ENCODE measurements around the gene SLC10A4. TPM values are rescaled to one million over a fixed set of nuclear protein-coding genes. Genes with fewer than 3 reads are reported as not detected.
A peak's percentile ranks its signal among the peaks of the same experiment; 100 is the strongest.

SLC10A4 gene
- total RNA-seq, 2 experiments from 2014 or later: not detected

DNA sequence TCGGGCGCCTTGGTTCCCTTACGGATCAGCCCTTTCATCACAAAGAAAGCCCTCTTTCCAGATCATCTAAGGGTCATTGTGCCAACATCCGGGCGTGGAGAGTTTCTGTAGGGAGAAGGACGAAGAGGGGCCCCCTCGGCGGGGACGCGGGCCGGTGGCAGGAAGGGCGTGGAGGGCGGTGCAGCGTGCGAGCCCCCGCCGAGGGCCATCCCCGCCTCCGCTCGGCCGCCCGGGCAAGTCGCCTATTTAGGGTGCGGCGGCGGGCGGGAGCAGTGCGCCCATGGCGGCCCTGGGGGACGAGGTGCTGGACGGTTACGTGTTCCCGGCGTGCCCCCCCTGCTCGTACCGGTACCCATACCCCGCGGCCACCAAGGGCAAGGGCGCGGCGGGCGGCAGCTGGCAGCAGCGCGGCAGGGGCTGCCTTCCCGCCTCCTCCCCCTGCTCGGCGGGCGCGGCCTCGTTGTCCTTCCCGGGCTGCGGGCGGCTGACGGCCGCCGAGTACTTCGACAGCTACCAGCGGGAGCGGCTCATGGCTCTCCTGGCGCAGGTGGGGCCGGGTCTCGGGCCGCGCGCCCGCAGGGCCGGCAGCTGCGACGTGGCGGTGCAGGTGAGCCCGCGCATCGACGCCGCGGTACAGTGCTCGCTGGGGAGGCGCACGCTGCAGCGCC lies 7.0 kb downstream of the SLC10A4 start, which contains the start of gene ZAR1:
Gene ZAR1 (plus strand): TSS at position 241 of the 668 bp plus-strand sequence. CDS start 40 bp downstream, at position 281.
- intact Hi-C loops (cut with DNase I, micrococcal nuclease): no loop called here
- Mint-ChIP-seq H3K36me3 (ENCODE audit: low read depth) (no peaks in the 10 kb centered on the region), H3K27me3 (peaks cover 44% of the 10 kb centered on the region), H3K4me1 (no peaks in the 10 kb centered on the region), H3K27ac (no peak within 1 kb of the TSS), H3K9me3 (ENCODE audit: low read depth) (no peaks in the 10 kb centered on the region), H3K4me3 (peak within 1 kb of the TSS; percentile 23)
- ChIA-PET CTCF (interaction anchor here (1.1 kb wide), 1 partner anchor 66 kb away, joined by 3 read pairs; no protein-coding TSS in a partner anchor), POLR2A (no interaction called here)
- DNase-seq: peak; percentile 24
- ATAC-seq: peak; percentile 41

DNA sequence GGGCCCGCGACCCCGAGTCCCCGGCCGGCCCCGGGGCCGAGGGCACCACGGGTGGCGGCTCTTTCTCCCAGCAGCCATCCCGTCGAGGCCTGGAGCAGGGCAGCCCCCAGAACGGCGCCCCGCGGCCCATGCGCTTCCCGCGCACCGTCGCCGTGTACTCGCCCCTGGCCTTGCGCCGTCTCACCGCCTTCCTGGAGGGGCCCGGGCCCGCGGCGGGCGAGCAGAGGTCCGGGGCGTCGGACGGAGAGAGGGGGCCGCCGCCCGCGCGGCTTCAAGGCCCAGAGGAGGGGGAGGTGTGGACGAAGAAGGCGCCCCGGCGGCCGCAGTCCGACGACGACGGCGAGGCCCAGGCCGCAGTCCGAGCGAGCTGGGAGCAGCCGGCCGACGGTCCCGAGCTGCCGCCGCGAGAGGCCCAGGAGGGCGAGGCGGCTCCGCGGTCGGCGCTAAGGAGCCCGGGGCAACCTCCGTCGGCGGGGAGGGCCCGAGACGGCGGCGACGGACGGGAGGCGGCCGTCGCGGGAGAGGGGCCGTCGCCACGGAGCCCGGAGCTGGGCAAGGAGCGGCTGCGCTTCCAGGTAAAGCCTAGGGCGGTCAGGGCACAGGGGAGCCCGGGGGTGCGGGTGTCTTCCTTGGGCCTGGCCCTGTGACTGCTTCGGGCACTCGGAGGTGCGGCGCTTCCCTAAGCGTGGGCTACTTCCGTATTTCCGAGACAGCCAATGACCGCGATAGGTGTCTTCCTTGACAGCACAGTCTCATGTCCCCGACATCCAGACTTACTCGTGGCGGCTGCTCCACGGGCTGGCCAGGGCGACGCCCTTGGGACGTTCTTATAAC lies 7.8 kb downstream of the SLC10A4 start:
- peak; percentile 20 for ATAC-seq
- DNase-seq: peak; percentile 12
- Mint-ChIP-seq H3K27ac (no peak overlapping the region), H3K27me3 (peaks cover 40% of the 10 kb centered on the region), H3K4me3 (no peak overlapping the region), H3K36me3 (ENCODE audit: low read depth) (no peaks in the 10 kb centered on the region), H3K9me3 (ENCODE audit: low read depth) (no peaks in the 10 kb centered on the region), H3K4me1 (no peaks in the 10 kb centered on the region)
- CTCF ChIA-PET: interaction anchor here (0.6 kb wide), 1 partner anchor 10 kb away, joined by 3 read pairs; no protein-coding TSS in a partner anchor
- intact Hi-C loops (cut with DNase I, micrococcal nuclease): no loop called here
- POLR2A ChIA-PET: no interaction called here

DNA sequence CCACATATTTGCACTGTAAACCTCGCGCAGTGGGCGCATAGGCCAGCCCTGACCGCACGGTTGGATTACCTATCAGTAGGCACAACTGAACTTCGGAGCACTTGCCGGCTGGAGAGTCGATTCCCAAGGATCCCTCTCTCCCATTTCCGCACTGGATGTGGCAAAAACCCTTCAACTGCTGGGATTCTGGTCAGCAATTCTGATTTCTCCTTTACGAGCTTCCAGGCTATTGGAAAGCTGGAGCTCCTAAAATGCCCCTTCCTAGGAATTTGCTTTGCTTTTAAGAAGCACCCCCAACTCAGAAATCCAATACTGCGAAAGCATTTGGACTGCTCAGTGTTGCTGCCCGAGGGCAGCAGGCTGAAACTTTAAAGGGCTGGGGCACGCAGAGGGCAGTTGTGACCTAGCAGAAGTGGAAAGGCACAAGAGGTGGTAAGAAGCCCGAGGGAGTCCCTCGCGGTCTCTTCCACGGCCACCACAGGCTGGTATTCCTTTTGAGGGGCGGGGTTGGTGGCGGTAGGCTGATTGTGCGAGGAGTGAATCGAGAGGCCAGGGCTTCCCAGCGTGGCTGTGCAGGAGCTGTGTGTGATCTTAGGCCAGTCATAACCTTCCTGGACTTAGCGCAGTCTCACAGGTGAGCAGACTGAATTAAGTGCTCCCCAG lies 8.5 kb downstream of the SLC10A4 start:
- Mint-ChIP-seq H3K4me1 (no peaks in the 10 kb centered on the region), H3K27ac (no peak overlapping the region), H3K36me3 (ENCODE audit: low read depth) (no peaks in the 10 kb centered on the region), H3K9me3 (ENCODE audit: low read depth) (no peaks in the 10 kb centered on the region), H3K4me3 (no peak overlapping the region), H3K27me3 (peaks cover 39% of the 10 kb centered on the region)
- intact Hi-C loops (cut with DNase I, micrococcal nuclease): no loop called here
- ChIA-PET CTCF (interaction anchor here (0.6 to 0.9 kb wide), 3 partner anchors 9 to 25 kb away, joined by 3 to 4 read pairs (median 3); no protein-coding TSS in a partner anchor), POLR2A (no interaction called here)
- ATAC-seq (no peak), DNase-seq (no peak)

DNA sequence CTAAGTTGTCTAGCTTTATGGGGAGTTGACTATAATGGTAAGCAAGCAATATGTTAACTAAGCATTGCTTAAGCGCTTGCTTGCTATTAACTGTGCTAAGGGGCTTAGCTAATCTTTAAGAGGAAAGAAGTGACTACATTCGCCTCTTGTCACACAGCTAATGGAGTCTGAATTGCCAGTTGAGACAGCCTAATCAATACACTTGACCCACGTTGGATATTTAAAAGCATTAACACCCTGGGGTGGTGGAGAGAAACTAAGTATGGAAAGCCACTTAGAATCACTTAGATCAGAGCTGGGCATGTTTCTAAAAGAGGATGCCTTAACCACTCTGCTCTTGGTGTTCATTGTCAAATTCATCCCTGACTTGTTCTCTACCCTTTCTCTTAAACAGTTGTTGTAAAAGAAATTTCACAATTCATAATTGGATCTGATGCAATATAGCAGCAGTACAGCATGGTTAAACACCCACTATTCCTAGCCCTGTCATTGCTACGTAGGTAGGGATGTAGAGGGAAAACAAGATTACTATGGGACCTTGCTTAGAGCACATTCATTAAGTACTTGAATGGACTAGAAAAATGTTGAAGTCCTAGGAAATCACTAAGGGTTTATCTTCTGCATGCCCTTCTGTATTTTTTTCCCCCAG lies 10.4 kb downstream of the SLC10A4 start:
- H3K4me3 Mint-ChIP-seq: no peak overlapping the region
- CTCF ChIA-PET: interaction anchor here (0.5 to 1.6 kb wide), 4 partner anchors 9 to 532 kb away, joined by 3 to 7 read pairs (median 3); no protein-coding TSS in a partner anchor

DNA sequence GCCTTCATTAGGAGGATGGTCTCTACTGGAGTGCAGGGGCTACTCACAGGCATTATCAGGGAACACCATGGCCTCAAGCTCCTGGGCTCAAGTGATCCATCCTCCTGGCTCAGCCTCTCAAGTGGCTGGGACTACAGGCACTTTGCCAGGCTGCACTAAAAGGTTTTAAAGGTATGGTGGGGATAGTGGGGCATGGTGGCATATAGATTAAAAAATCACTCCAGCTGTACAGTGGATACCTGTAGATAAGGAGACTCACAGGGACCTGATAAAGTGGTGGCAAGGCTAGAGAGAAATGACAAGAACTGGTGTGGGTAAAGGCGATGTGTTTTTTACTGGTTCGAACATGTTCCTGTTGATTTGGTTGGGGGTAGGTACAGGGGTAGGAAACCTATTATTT lies 12.8 kb downstream of the SLC10A4 start:
- no peaks in the 10 kb centered on the region for H3K9me3 Mint-ChIP-seq (ENCODE audit: low read depth)
- intact Hi-C loops (cut with DNase I, micrococcal nuclease): loop anchor here in 1 of 2 experiments (5.0 kb wide), 1 partner anchor 154 kb away; the partner anchor contains the start of gene SLAIN2
- H3K4me1 Mint-ChIP-seq: peaks cover 17% of the 10 kb centered on the region
- H3K36me3 Mint-ChIP-seq (ENCODE audit: low read depth): peaks cover 10% of the 10 kb centered on the region
- ChIA-PET POLR2A (interaction anchor here (0.5 kb wide), 1 partner anchor 16 kb away, joined by 4 read pairs; no protein-coding TSS in a partner anchor), CTCF (interaction anchor here (0.6 kb wide), 1 partner anchor 12 kb away, joined by 3 read pairs; no protein-coding TSS in a partner anchor)
- ATAC-seq: no peak
- DNase-seq: no peak
- H3K27ac Mint-ChIP-seq: no peak overlapping the region
- H3K27me3 Mint-ChIP-seq: peaks cover 15% of the 10 kb centered on the region
- no peak overlapping the region for H3K4me3 Mint-ChIP-seq

More for the DNA sequence above, 10.4 kb downstream of the SLC10A4 start:
- peaks cover under 1% of the 10 kb centered on the region for H3K4me1 Mint-ChIP-seq
- H3K36me3 Mint-ChIP-seq (ENCODE audit: low read depth): peaks cover under 1% of the 10 kb centered on the region
- no peak for ATAC-seq
- peaks cover 26% of the 10 kb centered on the region for H3K27me3 Mint-ChIP-seq
- H3K9me3 Mint-ChIP-seq (ENCODE audit: low read depth): no peaks in the 10 kb centered on the region
- no peak overlapping the region for H3K27ac Mint-ChIP-seq
- DNase-seq: no peak
- POLR2A ChIA-PET: no interaction called here
- intact Hi-C loops (cut with DNase I, micrococcal nuclease): no loop called here

DNA sequence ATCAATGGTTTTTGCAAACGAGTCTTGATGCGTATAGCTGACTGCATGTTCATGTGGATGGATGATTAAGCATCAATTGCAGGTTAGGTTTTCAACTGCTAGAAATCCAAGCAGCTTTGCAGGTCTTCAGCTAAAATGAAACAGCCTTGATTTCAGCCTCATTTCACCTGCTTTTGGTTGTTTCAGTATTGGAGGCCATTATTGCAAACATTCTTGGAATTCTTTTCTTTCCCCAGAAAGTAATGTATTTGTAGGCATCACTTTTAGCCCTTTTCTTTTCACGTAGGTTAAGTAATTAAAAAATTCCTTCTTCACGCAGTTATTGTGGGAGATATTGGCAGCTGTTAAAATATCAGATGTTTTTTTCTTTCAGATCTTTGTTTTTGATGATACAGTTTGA lies 15.8 kb downstream of the SLC10A4 start:
- H3K4me1 Mint-ChIP-seq: peaks cover 17% of the 10 kb centered on the region
- ATAC-seq (no peak), DNase-seq (no peak)
- ChIA-PET POLR2A (no interaction called here), CTCF (interaction anchor here (0.8 kb wide), 1 partner anchor 17 kb away, joined by 3 read pairs; no protein-coding TSS in a partner anchor)
- intact Hi-C loops (cut with DNase I, micrococcal nuclease): loop anchor here in 1 of 2 experiments (2.0 to 5.0 kb wide), 2 partner anchors 157 to 372 kb away; partner anchors contain the start of gene SLAIN2
- no peak overlapping the region for H3K27ac Mint-ChIP-seq
- no peaks in the 10 kb centered on the region for H3K27me3 Mint-ChIP-seq
- H3K9me3 Mint-ChIP-seq (ENCODE audit: low read depth): no peaks in the 10 kb centered on the region
- H3K36me3 Mint-ChIP-seq (ENCODE audit: low read depth): peaks cover 10% of the 10 kb centered on the region
- no peak overlapping the region for H3K4me3 Mint-ChIP-seq

DNA sequence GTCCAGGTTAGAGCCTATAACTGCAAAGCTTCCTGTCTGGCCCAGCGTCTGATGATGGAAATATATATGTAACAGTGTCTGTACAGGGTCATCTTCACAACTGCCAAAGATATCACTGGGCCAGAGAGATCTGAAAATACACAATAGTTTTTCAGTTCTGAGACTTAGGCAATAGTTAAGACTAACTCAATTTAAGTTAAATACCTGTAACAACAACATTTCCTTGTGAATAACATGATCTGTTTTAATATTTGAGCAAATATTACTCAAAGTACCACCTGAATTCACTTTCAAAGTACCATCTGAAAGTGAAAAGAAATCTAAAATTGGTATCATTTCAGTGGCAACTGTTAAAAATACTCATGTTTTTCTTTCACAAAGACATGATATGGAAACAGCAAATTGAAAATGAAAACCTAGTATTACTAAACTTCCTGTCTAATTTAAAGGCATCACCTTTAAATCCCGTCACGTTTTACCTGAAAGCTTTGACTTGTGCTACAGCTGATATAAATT lies 16.5 kb downstream of the SLC10A4 start:
- Mint-ChIP-seq H3K36me3 (ENCODE audit: low read depth) (peaks cover 12% of the 10 kb centered on the region), H3K4me3 (no peak overlapping the region), H3K27me3 (no peaks in the 10 kb centered on the region), H3K4me1 (peaks cover 17% of the 10 kb centered on the region), H3K27ac (no peak overlapping the region), H3K9me3 (ENCODE audit: low read depth) (no peaks in the 10 kb centered on the region)
- intact Hi-C loops (cut with DNase I, micrococcal nuclease): loop anchor here in 1 of 2 experiments (2.0 to 10.0 kb wide), 6 partner anchors 157 to 455 kb away; partner anchors contain the start of genes OCIAD2 and SLAIN2
- DNase-seq (no peak), ATAC-seq (peak; percentile 73)
- POLR2A ChIA-PET: interaction anchor here (0.6 kb wide), 1 partner anchor 463 kb away, joined by 3 read pairs; no protein-coding TSS in a partner anchor
- CTCF ChIA-PET: interaction anchor here (0.7 to 1.5 kb wide), 4 partner anchors 15 to 372 kb away, joined by 3 to 4 read pairs (median 3); no protein-coding TSS in a partner anchor

DNA sequence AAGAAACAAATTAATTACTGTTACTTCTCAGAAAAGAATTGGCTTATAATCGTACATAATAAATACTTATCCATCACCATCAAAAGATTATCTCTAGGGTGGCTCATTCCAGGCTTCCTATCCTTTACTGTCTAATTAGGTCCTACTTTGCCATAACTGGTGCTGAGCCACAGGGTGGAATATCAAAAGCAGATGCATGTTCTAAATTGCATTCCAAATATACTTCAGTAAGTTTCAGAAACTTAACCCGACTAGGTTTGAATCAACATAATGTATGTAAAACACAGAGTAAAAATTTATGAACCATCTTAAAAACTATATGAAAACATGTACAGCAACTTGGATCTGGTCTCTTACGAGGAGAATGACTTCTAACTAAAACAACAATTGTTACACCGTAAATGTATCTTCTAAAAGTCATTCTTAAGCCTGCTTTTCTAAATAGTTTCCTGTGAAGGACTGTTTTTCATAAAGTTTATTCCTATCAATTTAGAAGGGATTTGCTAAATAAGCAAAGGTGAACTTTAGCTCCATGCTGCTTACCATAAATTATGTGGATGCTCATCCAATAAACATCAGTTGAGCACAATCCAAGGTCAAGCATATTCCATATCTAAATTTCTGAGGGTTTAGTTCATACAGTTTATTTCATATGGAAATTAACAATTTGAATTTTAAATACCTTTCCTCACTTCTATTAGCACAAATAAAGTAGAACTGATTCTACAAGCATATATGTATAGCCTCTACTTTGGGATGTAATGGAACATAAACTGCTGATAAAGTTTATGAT lies 20.3 kb downstream of the SLC10A4 start:
- intact Hi-C loops (cut with DNase I, micrococcal nuclease): loop anchor here in 1 of 2 experiments (5.0 to 10.0 kb wide), 4 partner anchors 179 to 459 kb away; partner anchors contain the start of gene OCIAD2
- ATAC-seq (no peak), DNase-seq (no peak)
- POLR2A ChIA-PET: no interaction called here
- Mint-ChIP-seq H3K27me3 (no peaks in the 10 kb centered on the region), H3K4me1 (peaks cover 17% of the 10 kb centered on the region), H3K9me3 (ENCODE audit: low read depth) (no peaks in the 10 kb centered on the region), H3K4me3 (no peak overlapping the region), H3K27ac (no peak overlapping the region), H3K36me3 (ENCODE audit: low read depth) (peaks cover 21% of the 10 kb centered on the region)
- CTCF ChIA-PET: interaction anchor here (0.6 to 0.9 kb wide), 2 partner anchors 9 to 132 kb away, joined by 3 to 4 read pairs; no protein-coding TSS in a partner anchor

DNA sequence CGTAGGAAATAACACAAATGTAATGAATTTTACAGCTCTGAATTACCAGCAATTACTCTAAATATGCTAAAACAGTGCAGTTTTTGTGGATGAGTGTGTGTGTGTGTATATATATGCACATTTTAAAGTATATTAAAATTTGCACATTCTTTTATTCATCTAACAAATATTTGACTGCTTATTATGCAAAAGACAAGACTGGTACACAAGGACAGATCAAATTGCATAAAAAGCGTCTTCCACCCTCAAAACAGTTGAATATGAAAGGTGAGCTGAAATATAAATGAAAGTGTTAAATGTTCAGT lies 20.8 kb downstream of the SLC10A4 start:
- H3K27me3 Mint-ChIP-seq: no peaks in the 10 kb centered on the region
- H3K27ac Mint-ChIP-seq: no peak overlapping the region
- no peak for ATAC-seq
- peaks cover 13% of the 10 kb centered on the region for H3K4me1 Mint-ChIP-seq
- POLR2A ChIA-PET: no interaction called here
- peaks cover 18% of the 10 kb centered on the region for H3K36me3 Mint-ChIP-seq (ENCODE audit: low read depth)
- no peak for DNase-seq
- no peak overlapping the region for H3K4me3 Mint-ChIP-seq
- intact Hi-C loops (cut with DNase I, micrococcal nuclease): loop anchor here in 1 of 2 experiments (5.0 to 10.0 kb wide), 4 partner anchors 178 to 459 kb away; partner anchors contain the start of gene OCIAD2
- H3K9me3 Mint-ChIP-seq (ENCODE audit: low read depth): no peaks in the 10 kb centered on the region
- CTCF ChIA-PET: interaction anchor here (0.6 to 1.7 kb wide), 3 partner anchors 9 to 133 kb away, joined by 3 to 5 read pairs (median 4); no protein-coding TSS in a partner anchor
